Fibroblast of pulmonary artery (primary cell): ENCODE results near the gene IL36RN.
A peak's percentile ranks its signal among the peaks of the same experiment; 100 is the strongest.

ENCODE experiments used
- DNase-seq: peaks from one replicate; pipeline ENCODE4 v3.0.0-alpha.2; 2010; ENCODE audit warnings: low read depth
- H3K4me3 ChIP-seq: replicated peaks from 2 replicates; pipeline ENCODE4 v1.5.1; 2011; ENCODE audit warnings: low read depth, mild to moderate bottlenecking, control low read depth, low read length, moderate library complexity
- CTCF ChIP-seq: IDR thresholded peaks from 2 replicates; pipeline ENCODE4 v1.5.1; 2011; ENCODE audit warnings: mild to moderate bottlenecking, control low read depth, low read length, inconsistent platforms; ENCODE audit errors: missing control alignments

IL36RN gene

GRCh38 chr2:113103277-113103676 lies 44.3 kb downstream of the IL36RN start:
- no peak for TF ChIP-seq CTCF
- H3K4me3 ChIP-seq: no peak overlapping the region
- no peak for DNase-seq

GRCh38 chr2:113104054-113104611 lies 45.1 kb downstream of the IL36RN start:
- no peak overlapping the region for H3K4me3 ChIP-seq
- TF ChIP-seq CTCF: no peak
- no peak for DNase-seq

GRCh38 chr2:113105047-113105785 lies 46.2 kb downstream of the IL36RN start:
- no peak for TF ChIP-seq CTCF
- DNase-seq: peak; percentile 39
- no peak overlapping the region for H3K4me3 ChIP-seq

GRCh38 chr2:113111121-113111520 lies 52.1 kb downstream of the IL36RN start:
- H3K4me3 ChIP-seq: no peak overlapping the region
- DNase-seq: no peak
- no peak for TF ChIP-seq CTCF

- no peak for DNase-seq
- H3K4me3 ChIP-seq: no peak overlapping the region
- TF ChIP-seq CTCF: no peak
Observed at GRCh38 chr2:113111823-113112287, 52.9 kb downstream of the IL36RN start.

- H3K4me3 ChIP-seq: no peak overlapping the region
- no peak for DNase-seq
- TF ChIP-seq CTCF: no peak
Observed at GRCh38 chr2:113112441-113112840, 53.4 kb downstream of the IL36RN start.

GRCh38 chr2:113112871-113113270 lies 53.9 kb downstream of the IL36RN start:
- DNase-seq: no peak
- TF ChIP-seq CTCF: no peak
- no peak overlapping the region for H3K4me3 ChIP-seq
